WERI-Rb-1 (cell line): ENCODE measurements around the gene ADH7.

Experiments
- DNase-seq: peaks from one replicate; pipeline ENCODE4 v3.0.0-alpha.2; 2020
- H3K27ac ChIP-seq: fragments of 250-450 bp; sonication (Bioruptor Pico); 2 replicates; pipeline ENCODE4 v1.5.1; 2020; ENCODE audit warnings: mild to moderate bottlenecking, moderate library complexity
- H3K27me3 ChIP-seq: fragments of 250-450 bp; sonication (Bioruptor Pico); 2 replicates; pipeline ENCODE4 v1.5.1; 2021; ENCODE audit warnings: mild to moderate bottlenecking, low read depth, moderate library complexity; ENCODE audit not compliant: insufficient read depth, severe bottlenecking
- H3K36me3 ChIP-seq: fragments of 250-450 bp; sonication (Bioruptor Pico); 2 replicates; pipeline ENCODE4 v1.5.1; 2020; ENCODE audit warnings: mild to moderate bottlenecking, moderate library complexity
- H3K4me3 ChIP-seq: 2 replicates; pipeline ENCODE4 v1.5.1; 2011; ENCODE audit warnings: low read depth, mild to moderate bottlenecking, control low read depth, low read length
- H3K9me3 ChIP-seq: fragments of 250-450 bp; sonication (Bioruptor Pico); 2 replicates; pipeline ENCODE4 v1.5.1; 2021; ENCODE audit warnings: mild to moderate bottlenecking, moderate library complexity; ENCODE audit not compliant: severe bottlenecking
- TF ChIP-seq, protein P1 (sequence below): IDR thresholded peaks from 2 replicates; pipeline ENCODE4 v1.5.1; 2011; ENCODE audit warnings: low read depth, mild to moderate bottlenecking, control low read depth, inconsistent platforms, low read length

ADH7 gene

DNA sequence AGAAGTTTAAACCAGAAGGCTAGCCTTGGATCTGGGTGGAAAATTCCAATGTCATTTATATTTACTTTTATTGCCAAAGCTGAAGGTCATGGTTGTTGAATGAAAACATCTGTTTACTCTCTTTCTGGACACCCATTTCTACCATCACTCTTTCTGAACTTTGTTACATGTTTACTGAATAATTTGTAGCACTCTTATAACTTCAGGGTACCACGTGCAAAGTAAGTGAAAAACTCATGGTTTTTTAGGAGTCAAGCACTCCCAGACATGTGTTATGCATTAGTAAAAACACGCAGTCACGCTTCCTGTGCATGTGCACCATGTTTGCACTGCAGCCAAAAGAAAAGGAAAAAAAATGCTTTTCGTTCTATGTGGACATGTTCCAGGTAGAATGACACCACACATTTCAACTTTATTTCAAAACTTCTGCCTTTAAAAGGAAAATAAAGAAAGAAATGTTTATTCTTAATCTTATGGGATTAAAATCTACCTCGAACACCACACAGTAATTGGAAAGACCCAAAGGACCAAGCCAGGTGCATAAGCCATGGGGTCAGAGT is 51.2 kb downstream of the ADH7 start:
- Histone ChIP-seq H3K36me3 (no peaks in the 10 kb centered on the region), H3K27me3 (no peaks in the 10 kb centered on the region), H3K27ac (no peak overlapping the region), H3K4me3 (no peak overlapping the region), H3K9me3 (no peaks in the 10 kb centered on the region)
- no peak for DNase-seq
- TF ChIP-seq, protein P1, sequence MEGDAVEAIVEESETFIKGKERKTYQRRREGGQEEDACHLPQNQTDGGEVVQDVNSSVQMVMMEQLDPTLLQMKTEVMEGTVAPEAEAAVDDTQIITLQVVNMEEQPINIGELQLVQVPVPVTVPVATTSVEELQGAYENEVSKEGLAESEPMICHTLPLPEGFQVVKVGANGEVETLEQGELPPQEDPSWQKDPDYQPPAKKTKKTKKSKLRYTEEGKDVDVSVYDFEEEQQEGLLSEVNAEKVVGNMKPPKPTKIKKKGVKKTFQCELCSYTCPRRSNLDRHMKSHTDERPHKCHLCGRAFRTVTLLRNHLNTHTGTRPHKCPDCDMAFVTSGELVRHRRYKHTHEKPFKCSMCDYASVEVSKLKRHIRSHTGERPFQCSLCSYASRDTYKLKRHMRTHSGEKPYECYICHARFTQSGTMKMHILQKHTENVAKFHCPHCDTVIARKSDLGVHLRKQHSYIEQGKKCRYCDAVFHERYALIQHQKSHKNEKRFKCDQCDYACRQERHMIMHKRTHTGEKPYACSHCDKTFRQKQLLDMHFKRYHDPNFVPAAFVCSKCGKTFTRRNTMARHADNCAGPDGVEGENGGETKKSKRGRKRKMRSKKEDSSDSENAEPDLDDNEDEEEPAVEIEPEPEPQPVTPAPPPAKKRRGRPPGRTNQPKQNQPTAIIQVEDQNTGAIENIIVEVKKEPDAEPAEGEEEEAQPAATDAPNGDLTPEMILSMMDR, result no peak

- Histone ChIP-seq H3K27ac (no peak overlapping the region), H3K4me3 (no peak overlapping the region), H3K36me3 (no peaks in the 10 kb centered on the region), H3K9me3 (no peaks in the 10 kb centered on the region), H3K27me3 (no peaks in the 10 kb centered on the region)
- DNase-seq, result no peak
- TF ChIP-seq, protein P1, result no peak
Observed at GRCh38 chr4:99383399-99383798, 51.7 kb downstream of the ADH7 start.

GRCh38 chr4:99382745-99383360 is 52.3 kb downstream of the ADH7 start:
- TF ChIP-seq, protein P1, result no peak
- Histone ChIP-seq H3K36me3 (no peaks in the 10 kb centered on the region), H3K4me3 (no peak overlapping the region), H3K27me3 (no peaks in the 10 kb centered on the region), H3K27ac (no peak overlapping the region), H3K9me3 (no peaks in the 10 kb centered on the region)
- no peak for DNase-seq

DNA sequence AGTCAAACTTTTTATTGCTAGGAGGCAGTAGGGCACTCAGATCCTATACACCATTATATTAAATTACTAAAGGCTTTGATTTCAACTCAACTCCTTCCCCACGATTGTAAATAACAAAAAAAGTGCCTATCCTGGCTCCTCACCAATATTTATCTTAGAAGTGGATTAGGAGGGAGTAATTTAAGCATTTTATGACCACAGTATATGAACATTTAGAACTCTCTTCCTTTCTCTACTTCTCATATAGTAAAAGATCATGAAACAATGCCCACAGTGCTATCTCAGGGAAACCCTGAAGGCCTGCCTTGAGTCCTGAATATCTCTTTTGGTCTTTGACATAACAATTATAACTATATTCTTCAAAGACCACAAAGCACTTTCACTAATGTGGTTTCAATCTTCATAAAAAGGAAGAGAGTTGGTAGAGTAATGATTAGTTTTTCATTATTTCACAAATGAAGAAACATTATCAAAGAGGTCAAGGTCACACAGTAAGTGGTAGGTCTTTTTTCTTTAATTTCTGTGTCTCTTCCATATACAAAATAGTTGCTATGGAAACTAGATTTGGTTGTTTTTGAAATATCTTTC is 53.5 kb downstream of the ADH7 start:
- H3K4me3 ChIP-seq, result no peak overlapping the region
- TF ChIP-seq, protein P1, result no peak
- DNase-seq, result no peak
- H3K27ac ChIP-seq, result no peak overlapping the region
- no peaks in the 10 kb centered on the region for H3K27me3 ChIP-seq
- no peaks in the 10 kb centered on the region for H3K9me3 ChIP-seq
- no peaks in the 10 kb centered on the region for H3K36me3 ChIP-seq

DNA sequence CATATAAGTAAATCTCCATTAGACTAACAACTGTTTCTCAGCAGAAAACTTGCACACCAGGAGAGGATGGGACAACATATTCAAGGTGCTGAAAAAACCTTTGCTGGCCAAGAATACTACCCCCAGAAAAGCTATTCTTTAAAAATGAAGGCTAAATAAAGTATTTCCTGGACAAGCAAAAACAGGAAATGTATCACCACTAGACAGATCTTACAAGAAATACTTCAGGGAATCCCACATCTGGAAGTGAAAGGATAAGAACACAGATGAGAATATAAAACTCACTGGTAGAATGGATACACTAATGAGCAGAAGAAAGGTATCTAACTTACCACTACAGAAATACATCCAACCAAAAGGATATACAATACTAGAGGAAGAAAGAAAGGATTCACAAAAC is 55.6 kb downstream of the ADH7 start:
- H3K9me3 ChIP-seq, result peaks cover 4% of the 10 kb centered on the region
- no peak overlapping the region for H3K4me3 ChIP-seq
- no peaks in the 10 kb centered on the region for H3K36me3 ChIP-seq
- H3K27ac ChIP-seq, result no peak overlapping the region
- TF ChIP-seq, protein P1, result no peak
- no peak for DNase-seq
- no peaks in the 10 kb centered on the region for H3K27me3 ChIP-seq
